IMR-90 (cell line): ENCODE data around the gene SLC9A9. TPM values are rescaled to one million over a fixed set of nuclear protein-coding genes. Genes with fewer than 3 reads are reported as not detected.

ENCODE experiments used
- ATAC-seq: fragments of 200-7000 bp; cut with Tn5 transposase; 2 replicates; pipeline ENCODE4 v1.9.1; 2020; ENCODE audit warnings: low read depth, mild to moderate bottlenecking, moderate library complexity
- BruUV-seq: library from RNA; stranded (reverse); fragments of 400-500 nt; replicated peaks from 2 replicates; lab custom pipeline; 2021; lab: Mats Ljungman, UMichigan
- CTCF ChIA-PET: fragments of 300-600 bp; formaldehyde crosslinking; extraction: SDS; loops from one replicate; lab custom pipeline; 2021; ENCODE audit warnings: antibody characterized with exemption; lab: Yijun Ruan, JAX
- POLR2A ChIA-PET: fragments of 300-600 bp; sonication (Branson Sonifier 250); formaldehyde crosslinking; loops from one replicate; lab custom pipeline; 2022; ENCODE audit warnings: antibody characterized with exemption; ENCODE audit not compliant: unreplicated experiment; lab: Charles Lee
- DNase-seq: peaks from one replicate; pipeline ENCODE4 v3.0.0; 2013
- H2AFZ ChIP-seq: replicated peaks from 2 replicates; pipeline ENCODE3; 2013; ENCODE audit warnings: low read length, mild to moderate bottlenecking; ENCODE audit not compliant: poor library complexity
- H2AK5ac ChIP-seq: 2 replicates; pipeline ENCODE4 v1.6.1; 2013; ENCODE audit warnings: low read depth, low read length, inconsistent platforms
- H2AK9ac ChIP-seq: replicated peaks from 2 replicates; pipeline ENCODE3; 2013; ENCODE audit warnings: mild to moderate bottlenecking, low read depth, low read length, moderate library complexity; ENCODE audit not compliant: poor library complexity
- H2BK120ac ChIP-seq: 2 replicates; pipeline ENCODE4 v1.6.1; 2013; ENCODE audit warnings: low read depth, low read length, inconsistent platforms
- H2BK15ac ChIP-seq: 3 replicates; pipeline ENCODE4 v1.6.1; 2013; ENCODE audit warnings: low read depth, low read length, inconsistent platforms
- H2BK20ac ChIP-seq: 2 replicates; pipeline ENCODE4 v1.6.1; 2013; ENCODE audit warnings: low read depth, mild to moderate bottlenecking, inconsistent platforms, low read length, moderate library complexity
- H2BK5ac ChIP-seq: 2 replicates; pipeline ENCODE4 v1.6.1; 2013; ENCODE audit warnings: mild to moderate bottlenecking, low read depth, low read length, inconsistent platforms; ENCODE audit not compliant: poor library complexity, severe bottlenecking
- H3K14ac ChIP-seq: replicated peaks from 2 replicates; pipeline ENCODE4 v1.6.1; 2013; ENCODE audit warnings: low read depth, low read length, inconsistent platforms
- H3K18ac ChIP-seq: 2 replicates; pipeline ENCODE4 v1.6.1; 2013; ENCODE audit warnings: low read depth, low read length, control low read depth
- H3K23ac ChIP-seq: 2 replicates; pipeline ENCODE4 v1.6.1; 2013; ENCODE audit warnings: low read depth, low read length, inconsistent platforms
- H3K27ac ChIP-seq: 2 replicates; pipeline ENCODE4 v1.5.1; 2013; ENCODE audit warnings: mild to moderate bottlenecking, control low read depth, low read length; ENCODE audit not compliant: insufficient read depth
- H3K27me3 ChIP-seq: 2 replicates; pipeline ENCODE4 v1.6.1; 2013; ENCODE audit warnings: low read length; ENCODE audit not compliant: control insufficient read depth, insufficient read depth
- H3K36me3 ChIP-seq: 2 replicates; pipeline ENCODE4 v1.6.1; 2013; ENCODE audit warnings: low read length, mixed read lengths; ENCODE audit not compliant: control insufficient read depth, insufficient read depth
- H3K4ac ChIP-seq: 2 replicates; pipeline ENCODE4 v1.6.1; 2013; ENCODE audit warnings: low read depth, low read length, inconsistent platforms
- H3K4me1 ChIP-seq: 2 replicates; pipeline ENCODE4 v1.6.1; 2013; ENCODE audit warnings: low read length, mixed read lengths; ENCODE audit not compliant: control insufficient read depth, insufficient read depth
- H3K4me2 ChIP-seq: 2 replicates; pipeline ENCODE4 v1.6.1; 2013; ENCODE audit warnings: low read depth, mild to moderate bottlenecking, control low read depth, low read length, moderate library complexity
- H3K4me3 ChIP-seq: 2 replicates; pipeline ENCODE4 v1.5.1; 2013; ENCODE audit warnings: low read depth, mild to moderate bottlenecking, control low read depth, low read length, moderate library complexity; ENCODE audit not compliant: insufficient read depth
- H3K56ac ChIP-seq: 2 replicates; pipeline ENCODE4 v1.6.1; 2013; ENCODE audit warnings: low read length, inconsistent platforms; ENCODE audit not compliant: insufficient read depth; ENCODE audit errors: extremely low read depth
- H3K79me1 ChIP-seq, 2 experiments: 2 replicates each; pipeline ENCODE4 v1.6.1; 2013; ENCODE audit warnings: low read length in 2 of 2, inconsistent platforms in 1 of 2, low read depth in 1 of 2
- H3K9ac ChIP-seq: 2 replicates; pipeline ENCODE4 v1.6.1; 2013; ENCODE audit warnings: low read depth, low read length, control low read depth
- H3K9me1 ChIP-seq: 2 replicates; pipeline ENCODE4 v1.6.1; 2013; ENCODE audit warnings: low read length, inconsistent platforms; ENCODE audit not compliant: insufficient read depth
- H3K9me3 ChIP-seq: 2 replicates; pipeline ENCODE4 v1.6.1; 2013; ENCODE audit warnings: low read length; ENCODE audit not compliant: control insufficient read depth, insufficient read depth
- H4K20me1 ChIP-seq: 2 replicates; pipeline ENCODE4 v1.6.1; 2013; ENCODE audit warnings: low read length, inconsistent platforms; ENCODE audit not compliant: insufficient read depth
- H4K5ac ChIP-seq: 2 replicates; pipeline ENCODE4 v1.6.1; 2013; ENCODE audit warnings: mild to moderate bottlenecking, low read depth, low read length, control low read depth
- H4K8ac ChIP-seq, 2 experiments: 2 replicates each; pipeline ENCODE4 v1.6.1; 2013; ENCODE audit warnings: low read depth in 2 of 2, low read length in 2 of 2, control low read depth in 1 of 2, inconsistent platforms in 1 of 2
- H4K91ac ChIP-seq: 2 replicates; pipeline ENCODE4 v1.6.1; 2013; ENCODE audit warnings: low read depth, low read length, inconsistent platforms; ENCODE audit not compliant: insufficient read depth
- CEBPB ChIP-seq: IDR thresholded peaks from 2 replicates; pipeline ENCODE4 v1.6.1; 2012; ENCODE audit warnings: low read depth, low read length, improper control_type of control experiment
- CHD1 ChIP-seq: IDR thresholded peaks from 2 replicates; pipeline ENCODE4 v1.6.1; 2012; ENCODE audit warnings: low read depth, low read length, improper control_type of control experiment
- ELK1 ChIP-seq: fragments of 150-350 bp; IDR thresholded peaks from 2 replicates; pipeline ENCODE4 v1.6.1; 2016; ENCODE audit warnings: low read depth, mild to moderate bottlenecking, low read length, moderate library complexity, borderline replicate concordance
- FOS ChIP-seq: fragments of 150-350 bp; IDR thresholded peaks from 2 replicates; pipeline ENCODE4 v1.6.1; 2016; ENCODE audit warnings: low read depth, low read length
- MAZ ChIP-seq: IDR thresholded peaks from 2 replicates; pipeline ENCODE4 v1.6.1; 2012; ENCODE audit warnings: low read depth, mild to moderate bottlenecking, low read length, improper control_type of control experiment, moderate library complexity, borderline replicate concordance
- NFE2L2 ChIP-seq: fragments of 150-350 bp; IDR thresholded peaks from 2 replicates; pipeline ENCODE4 v1.6.1; 2016; ENCODE audit warnings: low read depth, mild to moderate bottlenecking, low read length
- RCOR1 ChIP-seq: IDR thresholded peaks from 2 replicates; pipeline ENCODE4 v1.6.1; 2012; ENCODE audit warnings: mild to moderate bottlenecking, low read length, improper control_type of control experiment; ENCODE audit not compliant: insufficient replicate concordance
- RFX5 ChIP-seq: IDR thresholded peaks from 2 replicates; pipeline ENCODE4 v1.8.0; 2012; ENCODE audit warnings: low read depth, mild to moderate bottlenecking, low read length, moderate library complexity
- SMC3 ChIP-seq: fragments of 150-350 bp; IDR thresholded peaks from 2 replicates; pipeline ENCODE4 v1.6.1; 2016; ENCODE audit warnings: low read depth, mild to moderate bottlenecking, antibody characterized with exemption, low read length, moderate library complexity
- USF2 ChIP-seq: fragments of 150-350 bp; IDR thresholded peaks from 2 replicates; pipeline ENCODE4 v1.6.1; 2017; ENCODE audit warnings: mild to moderate bottlenecking, antibody characterized with exemption, low read length, low read depth
- whole genome bisulfite sequencing, 2 experiments: methylation state at CpG; one replicate each; pipeline versions ENCODE4 v1.1.5 to v1.1.7; 2013; ENCODE audit warnings: missing lambda C conversion rate in 2 of 2; ENCODE audit not compliant: insufficient read length in 1 of 2; ENCODE audit errors: extremely low coverage in 2 of 2; 5-methylcytosine and 5-hydroxymethylcytosine counted together
- dilution Hi-C: fragments of 300-500 bp; cut with HindIII; formaldehyde crosslinking; loops from one replicate; pipeline ENCODE4 v1.14.3; 2018; ENCODE audit warnings: low sequenced_read_pairs; ENCODE audit not compliant: unreplicated experiment
- in situ Hi-C: fragments of 300-500 bp; cut with MboI; formaldehyde crosslinking; loops from 3 replicates; pipeline ENCODE4 v1.14.3; 2019; ENCODE audit warnings: low sequenced_read_pairs, inconsistent platforms, mixed read lengths
- intact Hi-C: fragments of 100-400 bp; cut with micrococcal nuclease; formaldehyde crosslinking; loops from 2 replicates; pipeline ENCODE4 v1.10.0; 2022
- polyA plus RNA-seq, 3 experiments: library from polyadenylated mRNA; depleted of rRNA; stranded (reverse); fragments of >200 nt; gene quantifications; 2 replicates each; pipeline ENCODE4 v1.2.3, GENCODE V29; 2012; ENCODE audit warnings: low replicate concordance in 1 of 3
- total RNA-seq: library from RNA; depleted of rRNA; stranded (reverse); fragments of >200 nt; gene quantifications from 2 replicates; pipeline ENCODE4 v1.2.3, GENCODE V29; 2012

SLC9A9 gene
- total and polyA plus RNA-seq, 2 of the 4 experiments (the other 2 are of a cell fraction), result 1.4 to 2.3 TPM

- H3K14ac ChIP-seq, result no peak overlapping the region
- intact Hi-C loops (no loop called here), in situ Hi-C loops (no loop called here), dilution Hi-C loops (no loop called here)
- no peak overlapping the region for H4K5ac ChIP-seq
- no peak overlapping the region for H2BK15ac ChIP-seq
- 80% methylated on average over 1 of the region's 4 CpGs; no CpG with 5 or more reads in 1 of the 2 experiments for WGBS, 2 experiments
- TF ChIP-seq MAZ, result no peak
- TF ChIP-seq FOS, result no peak
- TF ChIP-seq NFE2L2, result no peak
- no peak for TF ChIP-seq CEBPB
- TF ChIP-seq RCOR1, result no peak
- TF ChIP-seq SMC3, result no peak
- TF ChIP-seq ELK1, result no peak
- no peak for TF ChIP-seq CHD1
- TF ChIP-seq USF2, result no peak
- no peak for TF ChIP-seq RFX5
- no peaks in the 10 kb centered on the region for H3K36me3 ChIP-seq
- no peak overlapping the region for H3K9ac ChIP-seq
- H4K20me1 ChIP-seq, result no peaks in the 10 kb centered on the region
- no peak overlapping the region for H2AK9ac ChIP-seq
- no peak overlapping the region for H3K23ac ChIP-seq
- H4K91ac ChIP-seq, result no peak overlapping the region
- no peak overlapping the region for H4K8ac ChIP-seq
- no peaks in the 10 kb centered on the region for H3K79me1 ChIP-seq
- H3K4me3 ChIP-seq, result no peak overlapping the region
- H2BK5ac ChIP-seq, result no peak overlapping the region
- H3K9me1 ChIP-seq, result no peaks in the 10 kb centered on the region
- no peak overlapping the region for H3K4ac ChIP-seq
- CTCF ChIA-PET, result no interaction called here
- H3K18ac ChIP-seq, result no peak overlapping the region
- H3K4me2 ChIP-seq, result no peak overlapping the region
- no peak for DNase-seq
- no peaks in the 10 kb centered on the region for H3K4me1 ChIP-seq
- H3K9me3 ChIP-seq, result no peaks in the 10 kb centered on the region
- H2AFZ ChIP-seq, result no peak overlapping the region
- no peak overlapping the region for H2AK5ac ChIP-seq
- H3K56ac ChIP-seq, result no peak overlapping the region
- BruUV-seq, result no TSS peak
- H2BK120ac ChIP-seq, result no peak overlapping the region
- H2BK20ac ChIP-seq, result no peak overlapping the region
- POLR2A ChIA-PET, result no interaction called here
- no peak for ATAC-seq
- H3K27ac ChIP-seq, result no peak overlapping the region
- no peaks in the 10 kb centered on the region for H3K27me3 ChIP-seq
Observed at GRCh38 chr3:143334231-143334630, 514.0 kb downstream of the SLC9A9 start.
